Jurkat, Clone E6-1 (cell line): ENCODE results near the gene TCEAL8.

Experiments
- DNase-seq: peaks from one replicate; pipeline ENCODE4 v3.0.0-alpha.2; 2011; ENCODE audit warnings: low read depth, low spot score
- H3K4me3 ChIP-seq: 2 replicates; pipeline ENCODE4 v1.5.1; 2011; ENCODE audit warnings: mild to moderate bottlenecking, low read length, control low read depth, moderate library complexity

TCEAL8 gene

DNA sequence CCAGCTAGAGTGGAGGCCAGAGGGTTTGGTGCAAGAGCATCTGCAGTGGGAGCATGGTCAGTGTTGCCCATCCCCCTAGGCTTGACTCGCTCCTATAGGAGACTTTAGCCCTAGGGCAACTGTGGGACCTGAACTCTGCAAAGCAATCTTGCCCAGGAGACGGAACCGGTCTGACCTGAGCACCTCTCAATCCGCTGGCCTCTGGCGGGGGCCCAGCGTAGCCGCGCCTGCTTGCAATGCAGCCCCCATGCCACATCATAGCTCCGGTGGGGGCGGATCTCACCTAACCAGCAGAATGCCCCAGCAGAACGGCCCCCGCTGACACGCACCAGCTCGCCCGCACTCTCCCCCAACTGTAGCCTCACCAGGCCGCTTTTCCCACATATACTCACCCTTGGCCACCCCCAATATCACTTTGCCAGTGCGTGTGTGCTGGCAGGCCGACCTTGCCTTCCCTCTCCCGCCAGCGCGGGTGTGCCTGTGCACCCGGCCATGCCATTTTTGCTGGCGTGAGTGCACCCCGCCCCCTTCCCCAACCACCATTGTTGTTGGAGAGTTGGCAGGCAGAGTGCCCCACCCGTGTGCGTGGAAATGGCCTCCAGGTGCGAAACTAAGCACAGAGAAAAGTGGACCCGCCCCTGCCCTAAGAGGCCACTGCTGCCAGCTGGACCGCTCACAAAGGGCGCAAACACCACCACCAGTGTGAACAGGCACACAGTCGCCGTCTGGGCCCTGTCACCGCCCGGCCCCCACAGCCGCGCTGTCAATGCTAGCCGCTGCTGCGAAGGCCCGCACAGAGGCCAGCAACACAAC, 34.2 kb downstream of the TCEAL8 start:
- no peak overlapping the region for H3K4me3 ChIP-seq
- no peak for DNase-seq

DNA sequence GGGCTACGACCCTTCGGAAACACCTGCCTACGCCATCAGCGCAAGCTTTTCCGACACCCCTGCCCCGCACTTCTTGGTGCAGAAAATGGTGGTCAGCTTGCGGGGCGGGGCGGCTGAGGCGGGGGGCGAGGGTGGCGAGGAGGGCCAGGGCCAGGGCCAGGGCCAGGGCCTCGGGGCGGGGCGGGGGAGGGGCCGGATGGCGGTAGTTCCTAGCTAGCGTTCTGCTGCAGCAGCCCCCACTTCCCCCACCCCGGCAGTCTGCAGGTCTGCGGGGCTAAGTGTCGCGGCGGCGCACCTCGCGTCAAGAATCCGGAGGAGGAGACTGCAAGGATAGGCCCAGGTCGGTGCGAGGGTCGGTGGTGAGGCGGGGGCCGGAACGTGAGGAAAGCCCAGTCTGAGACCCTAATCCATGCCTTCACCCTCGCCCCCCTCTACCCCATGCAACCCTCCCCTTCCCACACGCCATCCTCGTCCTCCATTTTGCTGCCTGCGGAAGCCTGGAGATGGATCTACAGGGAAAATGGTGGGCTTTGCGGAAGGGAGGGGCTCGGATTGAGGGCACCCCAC, 39.4 kb downstream of the TCEAL8 start:
- peak overlapping the region; percentile 57 for H3K4me3 ChIP-seq
- no peak for DNase-seq

DNA sequence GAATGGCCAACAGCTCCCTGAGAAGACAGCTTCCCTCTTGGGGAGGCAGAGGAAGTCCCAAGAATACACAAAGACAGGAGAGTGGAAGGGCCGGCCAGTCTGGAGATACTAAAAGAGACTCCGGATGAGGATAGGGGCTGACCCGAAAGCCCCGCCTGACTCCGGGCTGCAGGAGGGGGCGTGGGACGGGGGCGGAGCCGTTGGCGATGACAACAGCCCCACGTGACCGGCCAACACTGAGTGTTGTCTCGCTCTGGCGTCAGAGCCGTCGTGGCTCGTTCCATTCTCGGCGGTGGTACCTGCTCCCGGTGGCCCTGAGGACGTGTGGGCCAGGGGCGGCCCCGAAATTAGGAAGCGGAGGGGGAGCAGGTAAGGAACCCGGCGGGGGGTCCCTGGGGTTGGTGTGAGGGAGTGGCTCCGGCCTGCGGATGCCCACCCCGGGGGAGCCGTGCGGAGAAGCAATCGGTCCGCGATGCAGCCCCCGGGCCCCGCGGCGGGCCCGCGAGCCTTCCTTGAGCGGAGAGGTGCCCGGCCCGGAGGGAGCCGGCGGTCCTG, 40.0 kb downstream of the TCEAL8 start, which contains the start of gene BEX4:
BEX4 (plus strand) TSS at position 239 of the 555 bp plus-strand sequence. CDS start 1,046 bp downstream, outside the sequence.
- peak within 1 kb of the TSS; percentile 57 for H3K4me3 ChIP-seq
- DNase-seq: peak; percentile 45

DNA sequence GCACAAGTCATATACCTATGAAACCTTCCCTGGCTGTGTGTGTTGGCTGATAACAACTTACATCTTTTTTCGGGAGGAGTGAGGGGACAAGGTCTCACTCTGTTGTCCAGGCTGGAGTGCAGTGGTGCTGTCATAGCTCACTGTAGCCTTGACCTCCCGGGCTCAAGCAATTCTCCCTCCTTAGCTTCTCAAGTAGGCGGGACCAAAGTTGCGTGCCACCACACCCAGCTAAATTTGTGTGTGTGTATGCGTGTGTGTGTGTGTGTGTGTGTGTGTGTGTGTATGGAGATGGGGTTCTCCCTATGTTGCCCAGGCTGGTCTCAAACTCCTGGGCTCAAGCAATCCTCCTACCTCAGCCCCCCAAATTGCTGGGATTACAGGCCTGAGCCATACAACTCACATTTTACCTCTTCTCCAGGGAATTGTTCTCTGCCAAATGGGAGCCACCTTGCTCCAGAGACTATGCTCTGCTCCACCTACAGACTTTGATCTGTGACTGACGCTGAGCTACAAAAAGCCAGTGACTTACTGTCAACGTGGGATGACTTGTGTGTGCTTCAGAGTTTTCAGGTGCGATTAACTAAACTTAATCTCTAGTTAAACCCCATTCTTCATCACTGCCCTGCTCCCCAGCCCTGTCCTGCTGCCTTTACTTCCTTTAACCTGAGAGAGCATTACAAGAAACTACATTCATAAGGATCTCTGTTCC, 42.1 kb downstream of the TCEAL8 start:
- no peak for DNase-seq
- no peak overlapping the region for H3K4me3 ChIP-seq

DNA sequence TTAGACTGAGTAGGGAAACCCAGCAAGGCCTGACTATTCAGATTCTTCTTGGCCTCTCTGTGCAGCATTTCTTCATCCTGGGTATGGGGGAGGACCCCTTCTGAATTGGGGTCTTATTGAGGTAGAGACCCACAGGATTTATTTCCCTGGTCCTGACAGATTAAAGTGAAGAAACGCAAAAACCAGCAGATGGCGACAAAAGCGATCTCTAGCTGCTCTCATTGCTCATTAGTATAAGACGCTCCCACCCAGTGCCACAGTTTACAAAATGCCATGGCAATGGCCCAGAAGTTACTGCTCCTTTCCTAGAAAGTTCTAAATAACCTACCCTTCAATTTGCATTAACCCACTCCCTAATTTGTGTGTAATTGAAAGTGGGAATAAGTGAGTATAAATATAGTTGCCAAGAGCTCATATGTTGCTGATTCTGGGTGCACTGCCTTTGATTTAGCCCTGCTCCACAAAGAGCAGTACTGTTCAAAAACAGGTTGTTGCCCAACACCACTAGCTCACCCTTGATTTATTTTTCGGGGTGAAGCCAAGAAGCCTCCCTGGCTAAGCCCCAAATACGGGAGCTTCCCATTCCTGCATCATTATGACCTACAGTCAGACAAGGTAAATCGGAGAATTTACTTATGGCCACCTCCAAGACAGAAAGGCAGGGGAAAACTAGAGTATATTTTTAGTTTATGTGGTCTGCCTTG, 43.8 kb downstream of the TCEAL8 start:
- peak; percentile 36 for DNase-seq
- no peak overlapping the region for H3K4me3 ChIP-seq

DNA sequence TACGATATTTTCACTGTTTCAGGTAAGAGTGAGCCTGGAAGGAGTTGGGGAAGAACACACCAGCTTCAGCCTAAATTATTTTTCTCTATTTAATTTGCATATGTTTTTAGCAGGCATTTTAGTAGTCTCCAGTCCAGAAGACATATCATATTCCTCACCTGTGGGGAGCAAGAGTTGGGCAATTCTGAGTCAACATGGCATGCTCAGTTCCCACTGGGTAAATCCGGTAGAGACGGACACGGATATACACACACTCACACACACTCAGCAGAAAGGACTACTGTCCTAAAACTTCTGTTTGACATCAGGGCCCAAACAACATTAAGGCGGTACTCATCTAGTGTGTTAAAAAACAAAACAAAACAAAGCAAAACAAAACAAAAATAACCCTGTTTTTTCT, 44.9 kb downstream of the TCEAL8 start:
- no peak overlapping the region for H3K4me3 ChIP-seq
- no peak for DNase-seq
